ENCODE data around the gene CABCOCO1.

DNA sequence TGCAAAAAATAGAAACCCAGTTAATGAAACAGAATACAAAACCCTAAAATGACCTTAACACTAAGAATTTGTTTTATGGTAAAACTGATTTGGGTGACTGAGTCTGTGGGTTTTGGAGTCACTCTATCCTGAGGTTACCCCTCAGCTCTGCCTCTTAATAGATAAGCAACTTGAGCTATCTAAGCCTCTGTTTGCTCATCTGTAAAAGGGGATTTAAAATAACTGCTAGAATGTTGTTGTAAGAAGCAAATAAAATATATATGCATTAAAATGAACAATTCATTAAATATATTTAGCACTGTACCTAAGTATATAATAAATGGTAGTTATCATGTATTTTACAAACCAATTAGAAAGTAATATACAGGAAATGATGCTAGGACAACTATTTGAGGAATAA is 115.4 kb downstream of the CABCOCO1 start:
- TF ChIP-seq ELF4 (IDR thresholded peaks at IDR 0.05) (no peak), FOXA1 (IDR thresholded peaks at IDR 0.05) (no peak), SP1 (IDR thresholded peaks at IDR 0.05) (no peak), BHLHE40 (IDR thresholded peaks at IDR 0.05; ENCODE audit: borderline replicate concordance) (no peak), FOXM1 (IDR thresholded peaks at IDR 0.05; ENCODE audit: borderline replicate concordance) (no peak), CTBP1 (IDR thresholded peaks at IDR 0.05; ENCODE audit: borderline replicate concordance) (no peak), SUZ12 (IDR thresholded peaks at IDR 0.05) (no peak), LEF1 (IDR thresholded peaks at IDR 0.05; ENCODE audit: borderline replicate concordance) (no peak), TARDBP (IDR thresholded peaks at IDR 0.05) (no peak), HDGF (IDR thresholded peaks at IDR 0.05; ENCODE audit: borderline replicate concordance) (no peak), NFRKB (IDR thresholded peaks at IDR 0.05) (no peak), FOXK2 (IDR thresholded peaks at IDR 0.05) (no peak)
- TF ChIP-seq, protein P1, sequence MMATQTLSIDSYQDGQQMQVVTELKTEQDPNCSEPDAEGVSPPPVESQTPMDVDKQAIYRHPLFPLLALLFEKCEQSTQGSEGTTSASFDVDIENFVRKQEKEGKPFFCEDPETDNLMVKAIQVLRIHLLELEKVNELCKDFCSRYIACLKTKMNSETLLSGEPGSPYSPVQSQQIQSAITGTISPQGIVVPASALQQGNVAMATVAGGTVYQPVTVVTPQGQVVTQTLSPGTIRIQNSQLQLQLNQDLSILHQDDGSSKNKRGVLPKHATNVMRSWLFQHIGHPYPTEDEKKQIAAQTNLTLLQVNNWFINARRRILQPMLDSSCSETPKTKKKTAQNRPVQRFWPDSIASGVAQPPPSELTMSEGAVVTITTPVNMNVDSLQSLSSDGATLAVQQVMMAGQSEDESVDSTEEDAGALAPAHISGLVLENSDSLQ (IDR thresholded peaks at IDR 0.05), result no peak
